Activated naive CD4-positive, alpha-beta T cell treated with anti-CD3 and anti-CD28 coated beads, Interleukin-2, amount 50 U/mL, for 24 hours (primary cell): ENCODE results near the gene KCNRG.

Experiments used
- H3K27ac Mint-ChIP-seq: one replicate; pipeline ENCODE4 v1.8.0; 2021; ENCODE audit warnings: mild to moderate bottlenecking, mixed read lengths
- H3K27me3 Mint-ChIP-seq: one replicate; pipeline ENCODE4 v1.8.0; 2021; ENCODE audit warnings: mixed read lengths
- H3K36me3 Mint-ChIP-seq: one replicate; pipeline ENCODE4 v1.8.0; 2021; ENCODE audit warnings: mixed read lengths
- H3K4me1 Mint-ChIP-seq: one replicate; pipeline ENCODE4 v1.8.0; 2021; ENCODE audit warnings: mixed read lengths
- H3K4me3 Mint-ChIP-seq: one replicate; pipeline ENCODE4 v1.8.0; 2021; ENCODE audit warnings: mild to moderate bottlenecking, mixed read lengths
- H3K9me3 Mint-ChIP-seq: one replicate; pipeline ENCODE4 v1.8.0; 2021; ENCODE audit warnings: mixed read lengths

Gene KCNRG

GRCh38 chr13:49997955-49998354 is 17.3 kb upstream of the KCNRG start:
- Mint-ChIP-seq H3K4me1 (peaks cover 54% of the 10 kb centered on the region), H3K27me3 (no peaks in the 10 kb centered on the region), H3K9me3 (no peaks in the 10 kb centered on the region), H3K36me3 (peaks cover 6% of the 10 kb centered on the region), H3K27ac (peak overlapping the region; percentile 68), H3K4me3 (peak overlapping the region; percentile 87)

DNA sequence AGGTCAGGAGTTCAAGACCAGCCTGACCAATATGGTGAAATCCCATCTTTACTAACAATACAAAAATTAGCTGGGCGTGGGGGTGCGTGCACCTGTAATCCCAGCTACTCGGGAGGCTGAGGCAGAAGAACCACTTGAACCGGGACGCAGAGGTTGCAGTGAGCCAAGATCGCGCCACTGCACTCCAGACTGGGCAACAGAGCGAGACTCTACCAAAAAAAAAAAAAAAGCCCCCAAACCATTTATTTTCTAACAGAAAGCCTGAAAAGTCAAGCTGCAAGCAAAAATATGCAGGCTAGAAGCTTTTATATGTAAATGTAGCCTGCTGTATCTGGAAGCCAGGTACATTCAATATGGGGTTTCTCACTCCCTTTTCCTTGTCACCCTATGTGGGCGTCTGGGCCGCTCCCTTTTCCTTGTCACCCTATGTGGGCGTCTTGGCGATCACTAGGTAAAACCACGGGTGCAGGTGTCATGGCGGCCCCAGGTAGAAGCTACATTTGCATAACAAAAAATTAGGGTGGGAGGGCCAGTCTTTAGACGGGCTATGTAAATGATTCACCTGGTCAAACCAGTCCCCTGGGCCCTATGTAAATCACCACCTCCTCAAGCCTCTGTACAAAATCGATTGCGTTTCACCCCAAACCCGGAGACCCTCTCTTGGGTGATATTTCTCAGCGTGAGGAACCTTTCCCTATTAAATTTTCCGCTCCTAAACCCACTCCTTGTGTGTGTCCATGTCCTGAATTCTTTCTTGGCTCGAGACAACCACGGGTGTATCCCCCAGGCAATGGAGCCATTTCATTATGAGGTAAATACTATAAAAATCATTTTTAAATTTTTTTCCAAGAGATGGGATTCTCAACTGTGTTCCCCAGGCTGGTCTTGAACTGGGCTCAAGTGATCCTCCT is 16.3 kb upstream of the KCNRG start:
- Mint-ChIP-seq H3K4me1 (peaks cover 61% of the 10 kb centered on the region), H3K36me3 (peaks cover 6% of the 10 kb centered on the region), H3K4me3 (peak overlapping the region; percentile 87), H3K9me3 (no peaks in the 10 kb centered on the region), H3K27me3 (no peaks in the 10 kb centered on the region), H3K27ac (no peak overlapping the region)

DNA sequence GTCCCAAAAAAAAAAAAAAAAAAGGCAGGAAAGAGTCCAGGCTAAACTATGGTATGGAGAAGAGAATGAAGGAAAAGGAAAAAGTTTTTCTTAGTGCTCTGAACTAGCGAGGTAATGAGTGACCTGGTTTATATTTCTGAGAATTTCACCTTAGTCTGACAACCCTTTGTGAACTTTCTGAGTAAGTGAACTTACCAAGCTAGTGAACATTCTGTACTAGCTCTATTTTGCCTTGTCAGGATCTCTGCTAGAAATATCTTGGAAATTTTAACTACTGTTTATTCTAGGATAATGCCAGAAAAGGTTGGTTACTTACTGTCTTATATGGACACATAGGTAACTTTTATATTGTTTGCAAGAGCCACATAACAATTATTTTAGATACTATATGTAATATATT is 14.0 kb upstream of the KCNRG start:
- H3K36me3 Mint-ChIP-seq = peaks cover 13% of the 10 kb centered on the region
- peaks cover 75% of the 10 kb centered on the region for H3K4me1 Mint-ChIP-seq
- H3K9me3 Mint-ChIP-seq = no peaks in the 10 kb centered on the region
- no peak overlapping the region for H3K4me3 Mint-ChIP-seq
- no peaks in the 10 kb centered on the region for H3K27me3 Mint-ChIP-seq
- no peak overlapping the region for H3K27ac Mint-ChIP-seq

DNA sequence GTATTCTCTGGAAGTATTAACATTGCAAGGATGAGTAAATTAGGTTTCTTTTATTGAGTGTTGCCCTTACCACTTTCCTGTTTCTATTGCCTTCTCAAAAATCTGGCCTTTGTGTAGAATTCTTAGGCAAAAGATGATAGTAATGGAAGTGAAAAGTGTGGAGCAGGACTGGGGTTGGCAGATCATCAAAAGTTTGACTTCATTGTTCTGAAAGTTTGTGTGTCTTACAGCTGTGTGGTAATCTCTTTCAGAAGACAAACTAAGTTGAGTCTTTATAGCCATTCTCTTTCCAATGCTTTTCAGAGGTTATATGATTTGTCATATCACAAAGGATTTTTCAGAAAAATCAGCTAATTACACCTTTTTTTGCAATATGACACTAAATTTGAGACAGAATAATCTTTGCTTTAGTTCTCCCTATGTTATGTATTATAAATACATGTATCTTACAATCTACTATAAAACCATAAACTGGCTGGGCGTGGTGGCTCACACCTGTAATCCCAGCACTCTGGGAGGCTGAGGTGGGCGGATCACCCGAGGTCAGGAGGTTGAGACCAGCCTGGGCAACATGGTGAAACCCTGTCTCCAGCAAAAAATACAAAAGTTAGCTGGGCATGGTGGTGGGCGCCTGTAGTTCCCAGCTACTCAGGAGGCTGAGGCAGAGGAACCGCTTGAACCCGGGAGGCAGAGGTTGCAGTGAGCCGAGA is 8.7 kb upstream of the KCNRG start:
- peaks cover 13% of the 10 kb centered on the region for H3K36me3 Mint-ChIP-seq
- peak overlapping the region; percentile 78 for H3K27ac Mint-ChIP-seq
- H3K27me3 Mint-ChIP-seq = no peaks in the 10 kb centered on the region
- no peaks in the 10 kb centered on the region for H3K9me3 Mint-ChIP-seq
- H3K4me3 Mint-ChIP-seq = peak overlapping the region; percentile 34
- H3K4me1 Mint-ChIP-seq = peaks cover 55% of the 10 kb centered on the region

GRCh38 chr13:50011461-50011860 is 3.8 kb upstream of the KCNRG start:
- Mint-ChIP-seq H3K36me3 (peaks cover 22% of the 10 kb centered on the region), H3K27me3 (no peaks in the 10 kb centered on the region), H3K9me3 (no peaks in the 10 kb centered on the region), H3K4me1 (peaks cover 50% of the 10 kb centered on the region), H3K4me3 (no peak overlapping the region), H3K27ac (peak overlapping the region; percentile 3)

DNA sequence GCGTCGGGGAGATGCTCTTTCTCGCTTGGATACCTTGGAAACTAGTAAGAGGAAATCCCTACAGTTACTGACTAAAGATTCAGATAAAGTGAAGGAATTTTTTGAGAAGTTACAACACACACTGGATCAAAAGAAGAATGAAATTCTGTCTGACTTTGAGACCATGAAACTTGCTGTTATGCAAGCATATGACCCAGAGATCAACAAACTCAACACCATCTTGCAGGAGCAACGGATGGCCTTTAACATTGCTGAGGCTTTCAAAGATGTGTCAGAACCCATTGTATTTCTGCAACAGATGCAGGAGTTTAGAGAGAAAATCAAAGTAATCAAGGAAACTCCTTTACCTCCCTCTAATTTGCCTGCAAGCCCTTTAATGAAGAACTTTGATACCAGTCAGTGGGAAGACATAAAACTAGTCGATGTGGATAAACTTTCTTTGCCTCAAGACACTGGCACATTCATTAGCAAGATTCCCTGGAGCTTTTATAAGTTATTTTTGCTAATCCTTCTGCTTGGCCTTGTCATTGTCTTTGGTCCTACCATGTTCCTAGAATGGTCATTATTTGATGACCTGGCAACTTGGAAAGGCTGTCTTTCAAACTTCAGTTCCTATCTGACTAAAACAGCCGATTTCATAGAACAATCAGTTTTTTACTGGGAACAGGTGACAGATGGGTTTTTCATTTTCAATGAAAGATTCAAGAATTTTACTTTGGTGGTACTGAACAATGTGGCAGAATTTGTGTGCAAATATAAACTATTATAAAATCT is 2.7 kb upstream of the KCNRG start:
- H3K36me3 Mint-ChIP-seq = peaks cover 22% of the 10 kb centered on the region
- peak overlapping the region; percentile 43 for H3K27ac Mint-ChIP-seq
- H3K27me3 Mint-ChIP-seq = no peaks in the 10 kb centered on the region

DNA sequence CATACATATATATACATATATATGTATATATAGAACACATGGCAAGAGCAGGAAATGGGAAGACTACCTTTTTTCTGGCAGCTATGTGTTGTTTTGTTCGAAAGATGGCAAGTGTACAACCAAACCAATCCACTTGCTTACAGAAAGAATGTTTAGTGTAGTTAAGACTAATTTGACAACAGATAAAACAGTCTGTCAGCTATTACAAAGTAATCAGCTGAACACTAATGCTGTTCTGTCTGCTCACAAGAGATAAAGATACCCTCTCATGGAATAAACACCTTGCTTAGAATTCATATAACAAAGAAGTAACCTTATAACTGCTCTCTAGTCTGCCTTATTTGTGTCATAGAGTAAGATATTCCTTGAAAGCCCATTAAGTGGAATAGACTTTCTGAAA is 858 bp upstream of the KCNRG start:
- Mint-ChIP-seq H3K27ac (no peak overlapping the region), H3K27me3 (no peaks in the 10 kb centered on the region), H3K9me3 (no peaks in the 10 kb centered on the region), H3K4me1 (peaks cover 56% of the 10 kb centered on the region), H3K4me3 (no peak overlapping the region), H3K36me3 (peaks cover 29% of the 10 kb centered on the region)

More for the DNA sequence above, 2.7 kb upstream of the KCNRG start:
- Mint-ChIP-seq H3K4me3 (no peak overlapping the region), H3K9me3 (no peaks in the 10 kb centered on the region), H3K4me1 (peaks cover 50% of the 10 kb centered on the region)

DNA sequence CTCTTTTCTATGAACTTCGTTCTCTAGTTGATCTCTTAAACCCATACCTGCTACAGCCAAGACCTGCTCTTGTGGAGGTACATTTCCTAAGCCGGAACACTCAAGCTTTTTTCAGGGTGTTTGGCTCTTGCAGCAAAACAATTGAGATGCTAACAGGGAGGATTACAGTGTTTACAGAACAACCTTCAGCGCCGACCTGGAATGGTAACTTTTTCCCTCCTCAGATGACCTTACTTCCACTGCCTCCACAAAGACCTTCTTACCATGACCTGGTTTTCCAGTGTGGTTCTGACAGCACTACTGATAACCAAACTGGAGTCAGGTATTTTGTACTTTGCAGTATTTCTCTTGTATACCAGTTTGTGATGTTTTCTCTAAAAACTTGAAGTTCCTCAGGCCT is 506 bp downstream of the KCNRG start:
- peaks cover 29% of the 10 kb centered on the region for H3K36me3 Mint-ChIP-seq
- peaks cover 51% of the 10 kb centered on the region for H3K4me1 Mint-ChIP-seq
- H3K4me3 Mint-ChIP-seq = no peak overlapping the region
- H3K9me3 Mint-ChIP-seq = no peaks in the 10 kb centered on the region
- H3K27ac Mint-ChIP-seq = peak overlapping the region; percentile 18
- H3K27me3 Mint-ChIP-seq = no peaks in the 10 kb centered on the region

GRCh38 chr13:50016444-50016843 is 1.2 kb downstream of the KCNRG start:
- Mint-ChIP-seq H3K27ac (no peak overlapping the region), H3K4me3 (no peak overlapping the region), H3K4me1 (peaks cover 45% of the 10 kb centered on the region), H3K27me3 (no peaks in the 10 kb centered on the region), H3K36me3 (peaks cover 26% of the 10 kb centered on the region), H3K9me3 (no peaks in the 10 kb centered on the region)

GRCh38 chr13:50017819-50018218 is 2.6 kb downstream of the KCNRG start:
- H3K36me3 Mint-ChIP-seq = peaks cover 18% of the 10 kb centered on the region
- no peaks in the 10 kb centered on the region for H3K9me3 Mint-ChIP-seq
- no peak overlapping the region for H3K27ac Mint-ChIP-seq
- H3K4me1 Mint-ChIP-seq = peaks cover 36% of the 10 kb centered on the region
- H3K4me3 Mint-ChIP-seq = no peak overlapping the region
- H3K27me3 Mint-ChIP-seq = no peaks in the 10 kb centered on the region

DNA sequence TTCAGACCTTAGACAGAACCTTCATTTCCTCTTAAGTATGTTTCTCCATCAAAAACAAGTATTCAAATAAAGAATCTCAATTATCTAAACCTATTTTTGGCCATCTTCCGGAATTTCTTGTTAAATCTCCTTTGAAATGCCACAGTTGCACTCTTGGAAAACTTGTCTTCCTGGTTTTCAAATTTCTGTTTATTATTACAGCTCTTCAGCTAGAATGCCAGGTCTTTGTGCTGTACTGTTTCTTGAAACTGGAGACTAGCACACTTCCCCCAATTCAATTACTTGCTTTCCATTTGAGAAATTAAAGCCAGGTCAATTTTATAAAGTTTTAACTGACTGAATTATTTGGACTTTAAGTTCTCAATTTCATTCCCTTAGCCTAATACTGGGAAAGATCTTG is 10.2 kb downstream of the KCNRG start:
- H3K36me3 Mint-ChIP-seq = peaks cover 11% of the 10 kb centered on the region
- H3K9me3 Mint-ChIP-seq = no peaks in the 10 kb centered on the region
- no peaks in the 10 kb centered on the region for H3K27me3 Mint-ChIP-seq
- no peaks in the 10 kb centered on the region for H3K4me1 Mint-ChIP-seq
- no peak overlapping the region for H3K4me3 Mint-ChIP-seq
- no peak overlapping the region for H3K27ac Mint-ChIP-seq

DNA sequence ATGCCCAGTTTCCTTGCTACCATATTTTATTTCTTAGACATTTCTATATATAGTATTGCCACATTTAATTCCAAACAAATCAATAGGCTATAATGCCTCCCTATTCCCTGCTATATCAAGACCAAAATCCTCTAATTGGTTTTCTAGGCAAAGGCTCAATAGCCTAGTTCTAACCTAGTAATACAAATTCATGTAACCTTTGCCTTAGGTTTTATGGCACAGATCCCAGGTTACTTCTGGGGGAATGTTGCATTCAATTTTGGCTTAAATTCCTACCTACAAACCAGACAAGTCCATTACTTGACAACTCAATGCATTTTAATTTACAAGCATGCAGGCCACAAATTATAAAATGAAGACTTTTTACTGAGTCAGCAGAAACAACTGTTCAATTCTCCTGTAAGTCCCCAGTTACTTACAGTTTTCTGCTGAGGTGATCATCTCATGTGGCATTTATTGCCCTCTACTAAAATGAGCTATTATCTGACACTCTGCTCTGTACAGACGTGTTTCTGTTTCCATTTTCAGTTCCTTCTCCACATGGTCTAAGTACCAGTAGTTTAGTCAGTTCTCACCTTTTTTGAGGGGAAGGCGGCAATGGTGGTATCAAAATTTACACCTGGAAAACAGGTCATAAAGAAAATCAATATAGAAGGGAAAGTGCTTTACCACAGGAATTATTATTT is 11.7 kb downstream of the KCNRG start:
- Mint-ChIP-seq H3K36me3 (peaks cover 9% of the 10 kb centered on the region), H3K4me1 (no peaks in the 10 kb centered on the region), H3K9me3 (no peaks in the 10 kb centered on the region), H3K4me3 (no peak overlapping the region), H3K27me3 (no peaks in the 10 kb centered on the region), H3K27ac (no peak overlapping the region)

DNA sequence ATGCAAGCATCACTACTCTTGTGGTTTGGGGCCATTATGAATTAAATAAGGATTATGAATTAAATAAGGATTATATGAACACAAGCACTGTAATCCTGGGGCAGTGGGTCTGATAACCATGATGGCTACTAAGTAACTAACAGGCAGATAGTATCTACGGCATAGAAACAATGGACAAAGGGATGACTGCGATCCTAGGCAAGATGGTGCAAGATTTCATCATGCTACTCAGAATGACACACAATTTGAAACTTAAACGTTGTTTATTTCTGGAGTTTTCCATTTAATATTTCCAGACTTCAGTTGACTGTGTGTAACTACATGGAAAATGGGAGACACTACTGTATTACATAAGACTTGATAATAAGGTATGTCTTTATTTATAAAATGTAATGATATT is 15.1 kb downstream of the KCNRG start:
- Mint-ChIP-seq H3K36me3 (peaks cover 6% of the 10 kb centered on the region), H3K9me3 (no peaks in the 10 kb centered on the region), H3K4me1 (no peaks in the 10 kb centered on the region), H3K27me3 (no peaks in the 10 kb centered on the region), H3K27ac (no peak overlapping the region), H3K4me3 (no peak overlapping the region)

DNA sequence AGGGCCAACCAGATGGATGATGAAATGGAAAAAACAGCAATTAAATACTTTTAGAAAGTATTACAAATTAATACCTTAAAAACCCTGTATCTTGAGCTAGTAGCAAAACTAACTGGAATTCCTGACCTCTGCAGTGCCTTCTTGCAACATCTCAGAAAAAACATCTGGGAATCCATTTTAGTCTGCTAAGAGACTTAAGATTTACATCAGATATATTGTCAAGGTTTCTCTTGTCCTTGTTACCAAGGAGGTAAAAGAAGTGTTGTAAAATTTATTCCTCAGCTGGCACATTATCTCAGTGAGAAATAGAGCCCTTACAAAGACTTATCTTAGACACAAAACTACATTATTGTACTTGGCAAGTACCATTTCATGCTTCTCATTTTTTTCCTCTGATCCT is 18.5 kb downstream of the KCNRG start:
- Mint-ChIP-seq H3K36me3 (no peaks in the 10 kb centered on the region), H3K9me3 (no peaks in the 10 kb centered on the region), H3K4me3 (no peak overlapping the region), H3K27me3 (no peaks in the 10 kb centered on the region), H3K4me1 (no peaks in the 10 kb centered on the region), H3K27ac (no peak overlapping the region)

GRCh38 chr13:50037788-50038187 is 22.5 kb downstream of the KCNRG start:
- Mint-ChIP-seq H3K27me3 (no peaks in the 10 kb centered on the region), H3K4me1 (no peaks in the 10 kb centered on the region), H3K36me3 (peaks cover 3% of the 10 kb centered on the region), H3K27ac (no peak overlapping the region), H3K4me3 (no peak overlapping the region), H3K9me3 (no peaks in the 10 kb centered on the region)
